Testis (tissue), 3 donors: ENCODE results near the gene TMA7B. TPM values are rescaled to one million over a fixed set of nuclear protein-coding genes. Genes with fewer than 3 reads are reported as not detected.

Experiments
- DNase-seq: peaks from one replicate; pipeline ENCODE4 v3.0.0-alpha.2; 2019
- H3K27ac ChIP-seq, 2 donors: fragments of 200-600 bp; sonication (generic); one replicate each; pipeline ENCODE4 v1.5.1; 2019
- H3K27me3 ChIP-seq: fragments of 200-600 bp; sonication (generic); one replicate; pipeline ENCODE4 v1.5.1; 2019
- H3K36me3 ChIP-seq: fragments of 200-600 bp; sonication (generic); one replicate; pipeline ENCODE4 v1.5.1; 2017; ENCODE audit warnings: low read depth; ENCODE audit errors: missing control alignments
- H3K4me1 ChIP-seq: fragments of 200-600 bp; sonication (generic); one replicate; pipeline ENCODE4 v1.5.1; 2019
- H3K4me3 ChIP-seq, 2 donors: fragments of 200-600 bp; sonication (generic); one replicate each; pipeline ENCODE4 v1.5.1; 2017 to 2019
- H3K9me3 ChIP-seq: fragments of 200-600 bp; sonication (generic); one replicate; pipeline ENCODE4 v1.5.1; 2017
- POLR2A ChIP-seq: fragments of 450-650 bp; IDR thresholded peaks from one replicate; pipeline ENCODE4 v1.6.1; 2017; ENCODE audit warnings: antibody characterized with exemption, mild to moderate bottlenecking, moderate library complexity
- whole genome bisulfite sequencing, 2 donors: methylation state at CpG; one replicate each; pipeline ENCODE4 v1.1.5; 2018; 5-methylcytosine and 5-hydroxymethylcytosine counted together
- intact Hi-C: fragments of 100-400 bp; cut with DNase I; formaldehyde crosslinking; loops from one replicate; pipeline ENCODE4 v1.15.1; 2023; ENCODE audit warnings: low total_unique reads
- polyA plus RNA-seq: library from polyadenylated mRNA; stranded (reverse); fragments of 350-450 nt; fragmentation: Illumina TruSeq; extraction: RNeasy Lipid Tissue Mini Kit (QIAGEN cat#74804); gene quantifications from one replicate; pipeline ENCODE4 v1.2.3, GENCODE V29; 2014; ENCODE audit warnings: low read depth, low replicate concordance; ENCODE audit not compliant: insufficient read depth
- total RNA-seq, 2 donors: library from RNA; depleted of rRNA; stranded (reverse); fragments of >200 nt; gene quantifications; one replicate each; pipeline ENCODE4 v1.2.3, GENCODE V29; 2016
- TF ChIP-seq, protein P1 (sequence below), 3 experiments: fragments of 450-650 bp in 2 of 3; fragments of 200-600 bp in 1 of 3; sonication (generic) in 1 of 3; IDR thresholded peaks; one replicate each; pipeline ENCODE4 v1.5.1; 2016 to 2019; ENCODE audit warnings: antibody characterized with exemption in 3 of 3, mild to moderate bottlenecking in 2 of 3, moderate library complexity in 1 of 3

TMA7B gene
- total and polyA plus RNA-seq, 3 donors from 2014 or later: 0.43 to 0.47 TPM; not detected in 1

DNA sequence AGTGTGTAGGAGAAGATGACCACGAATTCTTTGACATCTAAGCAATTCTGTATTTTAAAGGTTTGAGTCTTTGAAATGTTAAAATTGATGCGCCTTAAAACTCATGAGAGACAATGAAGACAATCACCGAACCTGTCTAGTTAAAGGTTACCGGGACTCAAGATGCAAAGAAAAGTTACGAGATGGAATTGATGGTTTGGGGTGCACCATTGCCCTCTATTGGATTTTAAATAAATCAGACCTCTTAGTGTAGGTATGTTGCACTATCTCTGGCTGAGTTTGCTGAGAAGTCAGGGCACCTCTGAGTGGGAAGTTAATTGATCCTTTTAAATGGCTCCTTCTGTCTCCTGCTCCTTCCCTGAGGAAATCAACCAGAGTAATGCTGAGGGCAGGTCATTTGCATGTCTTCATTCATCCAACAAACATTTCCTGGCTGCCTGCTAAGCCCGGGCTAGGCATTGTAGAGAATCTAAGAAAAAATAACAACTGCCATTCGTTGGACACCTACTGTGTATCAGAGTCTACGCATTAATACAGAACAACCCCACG, 19.4 kb upstream of the TMA7B start:
- Histone ChIP-seq H3K36me3 (no peaks in the 10 kb centered on the region), H3K4me1 (no peaks in the 10 kb centered on the region), H3K9me3 (no peaks in the 10 kb centered on the region), H3K27ac (no peak overlapping the region), H3K4me3 (no peak overlapping the region), H3K27me3 (no peaks in the 10 kb centered on the region)
- no peak for DNase-seq
- intact Hi-C loops: no loop called here
- 80 to 81% methylated on average over 9 of the region's 9 CpGs for WGBS, 2 donors
- TF ChIP-seq, protein P1, sequence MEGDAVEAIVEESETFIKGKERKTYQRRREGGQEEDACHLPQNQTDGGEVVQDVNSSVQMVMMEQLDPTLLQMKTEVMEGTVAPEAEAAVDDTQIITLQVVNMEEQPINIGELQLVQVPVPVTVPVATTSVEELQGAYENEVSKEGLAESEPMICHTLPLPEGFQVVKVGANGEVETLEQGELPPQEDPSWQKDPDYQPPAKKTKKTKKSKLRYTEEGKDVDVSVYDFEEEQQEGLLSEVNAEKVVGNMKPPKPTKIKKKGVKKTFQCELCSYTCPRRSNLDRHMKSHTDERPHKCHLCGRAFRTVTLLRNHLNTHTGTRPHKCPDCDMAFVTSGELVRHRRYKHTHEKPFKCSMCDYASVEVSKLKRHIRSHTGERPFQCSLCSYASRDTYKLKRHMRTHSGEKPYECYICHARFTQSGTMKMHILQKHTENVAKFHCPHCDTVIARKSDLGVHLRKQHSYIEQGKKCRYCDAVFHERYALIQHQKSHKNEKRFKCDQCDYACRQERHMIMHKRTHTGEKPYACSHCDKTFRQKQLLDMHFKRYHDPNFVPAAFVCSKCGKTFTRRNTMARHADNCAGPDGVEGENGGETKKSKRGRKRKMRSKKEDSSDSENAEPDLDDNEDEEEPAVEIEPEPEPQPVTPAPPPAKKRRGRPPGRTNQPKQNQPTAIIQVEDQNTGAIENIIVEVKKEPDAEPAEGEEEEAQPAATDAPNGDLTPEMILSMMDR (IDR thresholded peaks at IDR 0.05): no peak
- TF ChIP-seq POLR2A: no peak

DNA sequence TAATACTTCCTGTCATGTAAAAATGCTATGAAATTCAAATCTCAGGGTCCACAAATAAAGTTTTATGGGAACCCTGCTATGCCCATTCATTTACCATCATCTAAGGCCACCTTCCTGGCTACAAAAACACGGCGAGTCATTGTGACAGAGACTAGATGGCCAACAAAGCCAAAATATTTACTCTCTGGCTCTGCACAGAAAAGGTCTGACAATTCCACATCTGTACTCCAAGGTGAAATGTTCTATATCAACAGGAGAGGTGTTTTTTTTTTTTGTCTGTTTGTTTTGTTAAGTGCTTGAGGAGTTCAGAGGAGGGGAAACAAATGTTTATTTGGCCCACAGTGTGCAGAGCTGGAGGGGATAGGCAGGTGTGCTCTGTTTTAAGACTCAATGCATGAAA, 18.6 kb upstream of the TMA7B start:
- no peaks in the 10 kb centered on the region for H3K27me3 ChIP-seq
- H3K9me3 ChIP-seq: no peaks in the 10 kb centered on the region
- H3K4me1 ChIP-seq: peaks cover 1% of the 10 kb centered on the region
- intact Hi-C loops: no loop called here
- TF ChIP-seq POLR2A: no peak
- TF ChIP-seq, protein P1 (IDR thresholded peaks at IDR 0.05): no peak
- 96 to 97% methylated on average over 2 of the region's 2 CpGs for WGBS, 2 donors
- no peak overlapping the region for H3K4me3 ChIP-seq
- no peak overlapping the region for H3K27ac ChIP-seq
- no peak for DNase-seq
- no peaks in the 10 kb centered on the region for H3K36me3 ChIP-seq

DNA sequence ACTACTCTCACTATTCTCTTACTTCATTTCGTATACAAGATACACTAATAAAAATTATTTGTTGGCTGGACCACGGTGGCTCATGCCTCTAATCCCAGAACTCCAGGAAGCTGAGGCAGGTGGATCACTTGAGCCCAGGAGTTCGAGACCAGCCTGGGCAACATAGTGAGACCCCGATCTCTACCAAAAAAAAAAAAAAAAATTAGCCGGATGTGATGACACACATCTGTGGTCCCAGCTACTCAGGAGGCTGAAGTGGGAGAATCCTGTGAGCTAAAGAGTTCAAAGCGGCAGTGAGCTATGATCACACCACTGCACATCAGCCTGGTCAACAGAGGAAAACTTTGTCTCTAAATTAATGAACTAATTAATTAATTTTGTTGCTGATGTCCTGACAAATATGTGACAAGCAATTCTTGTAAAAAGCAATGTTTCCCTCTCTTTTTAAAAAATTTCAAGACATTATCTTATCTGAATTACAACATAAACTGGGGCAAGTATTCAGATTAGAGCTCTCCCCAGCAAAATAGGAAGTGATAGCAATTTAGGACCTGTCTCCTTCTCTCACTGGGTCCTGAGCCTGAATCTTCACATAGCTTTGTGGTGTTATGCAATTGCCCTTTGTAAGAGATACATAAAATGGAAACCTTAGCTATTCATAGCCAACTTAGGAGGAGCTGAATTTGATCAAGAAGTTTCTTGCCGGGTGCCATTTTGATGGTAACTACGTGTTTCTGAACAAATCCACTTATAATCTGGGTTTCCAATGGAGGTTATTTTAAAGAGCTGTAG, 17.6 kb upstream of the TMA7B start:
- TF ChIP-seq POLR2A: no peak
- TF ChIP-seq, protein P1 (IDR thresholded peaks at IDR 0.05): no peak
- Histone ChIP-seq H3K36me3 (no peaks in the 10 kb centered on the region), H3K27ac (no peak overlapping the region), H3K4me3 (no peak overlapping the region), H3K9me3 (no peaks in the 10 kb centered on the region), H3K27me3 (no peaks in the 10 kb centered on the region), H3K4me1 (peaks cover 12% of the 10 kb centered on the region)
- WGBS, 2 donors: 87 to 91% methylated on average over 8 of the region's 8 CpGs
- intact Hi-C loops: no loop called here
- no peak for DNase-seq

DNA sequence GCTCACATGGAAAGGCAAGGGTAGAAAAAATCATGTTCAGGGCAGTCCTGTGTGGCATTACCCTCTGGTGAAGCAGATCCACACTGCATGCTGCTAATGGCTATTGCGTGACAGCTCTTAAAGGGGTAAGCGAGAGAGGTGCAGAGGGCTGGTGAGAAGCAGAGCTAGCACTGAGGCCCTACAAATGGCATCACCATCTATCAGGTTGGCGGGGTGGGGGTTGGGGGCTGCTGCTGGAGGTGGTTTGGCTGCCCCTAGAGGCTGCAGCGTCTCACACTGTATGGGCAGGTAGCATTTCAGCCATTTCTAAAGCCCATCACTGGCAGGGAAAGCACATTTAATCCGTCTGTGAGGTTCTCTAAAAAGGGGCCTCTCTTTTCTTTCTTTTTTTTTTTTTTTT, 16.9 kb upstream of the TMA7B start:
- 89% methylated on average over 5 of the region's 5 CpGs for WGBS, 2 donors

More for the DNA sequence above, 16.9 kb upstream of the TMA7B start:
- no peak for TF ChIP-seq POLR2A
- TF ChIP-seq, protein P1 (IDR thresholded peaks at IDR 0.05): no peak
- Histone ChIP-seq H3K4me1 (peaks cover 13% of the 10 kb centered on the region), H3K36me3 (no peaks in the 10 kb centered on the region), H3K27ac (no peak overlapping the region), H3K9me3 (no peaks in the 10 kb centered on the region), H3K27me3 (no peaks in the 10 kb centered on the region), H3K4me3 (no peak overlapping the region)
- intact Hi-C loops: no loop called here
- DNase-seq: no peak
